ENCODE results near the gene CTIF. TPM values are rescaled to one million over a fixed set of nuclear protein-coding genes. Genes with fewer than 3 reads are reported as not detected.

CTIF gene
- total RNA-seq, 1 experiment from 2014 or later = 26.5 TPM

- intact Hi-C loops (cut with micrococcal nuclease; ENCODE audit: unreplicated experiment) (no loop called here), in situ Hi-C loops (cut with HindIII; ENCODE audit: low pct_unique_long_range_greater_than_20kb, low sequenced_read_pairs) (no loop called here)
- no peak overlapping the region for H3K4me3 ChIP-seq (ENCODE audit: low read depth in 2 of 2, low read length in 2 of 2)
- no TSS peak for BruUV-seq (replicated peaks)
- POLR2A ChIA-PET = no interaction called here
- CTCF ChIA-PET = no interaction called here
- no peak for ATAC-seq
- no peak for DNase-seq (ENCODE audit: low read depth, low spot score)
- TF ChIP-seq SIN3A (IDR thresholded peaks at IDR 0.05; ENCODE audit: borderline replicate concordance, insufficient read depth, low read depth, low read length) (no peak), POLR2AphosphoS5 (IDR thresholded peaks at IDR 0.05; ENCODE audit: low read depth, low read length) (no peak), TCF7L2 (IDR thresholded peaks at IDR 0.05; ENCODE audit: low read depth, low read length) (no peak), CTCF (IDR thresholded peaks at IDR 0.05) (no peak), REST (IDR thresholded peaks at IDR 0.05; ENCODE audit: insufficient read depth in 1 of 2, low read depth in 2 of 2, low read length in 1 of 2) (no peak)
- H3K27ac ChIP-seq (ENCODE audit: low read length) = no peak overlapping the region
- H3K4me1 ChIP-seq (ENCODE audit: control insufficient read depth, insufficient read depth, low read length) = no peaks in the 10 kb centered on the region
- H3K36me3 ChIP-seq (ENCODE audit: control insufficient read depth, insufficient read depth, low read length) = no peaks in the 10 kb centered on the region
- no peaks in the 10 kb centered on the region for H3K27me3 ChIP-seq (ENCODE audit: control insufficient read depth, insufficient read depth, low read length)
- no peaks in the 10 kb centered on the region for H3K9me3 ChIP-seq (ENCODE audit: control insufficient read depth, insufficient read depth, low read depth, low read length)
Observed at GRCh38 chr18:48577478-48578190, 38.8 kb downstream of the CTIF start.

GRCh38 chr18:48578289-48578688 lies 39.5 kb downstream of the CTIF start:
- H3K9me3 ChIP-seq (ENCODE audit: control insufficient read depth, insufficient read depth, low read depth, low read length) = no peaks in the 10 kb centered on the region
- no peaks in the 10 kb centered on the region for H3K27me3 ChIP-seq (ENCODE audit: control insufficient read depth, insufficient read depth, low read length)
- no peaks in the 10 kb centered on the region for H3K36me3 ChIP-seq (ENCODE audit: control insufficient read depth, insufficient read depth, low read length)
- H3K4me3 ChIP-seq (ENCODE audit: low read depth in 2 of 2, low read length in 2 of 2) = no peak overlapping the region
- DNase-seq (ENCODE audit: low read depth, low spot score) = no peak
- BruUV-seq (replicated peaks) = no TSS peak
- no peaks in the 10 kb centered on the region for H3K4me1 ChIP-seq (ENCODE audit: control insufficient read depth, insufficient read depth, low read length)
- H3K27ac ChIP-seq (ENCODE audit: low read length) = no peak overlapping the region
- in situ Hi-C loops (cut with HindIII; ENCODE audit: low pct_unique_long_range_greater_than_20kb, low sequenced_read_pairs) = no loop called here
- no peak for ATAC-seq
- CTCF ChIA-PET = no interaction called here
- intact Hi-C loops (cut with micrococcal nuclease; ENCODE audit: unreplicated experiment) = no loop called here
- TF ChIP-seq POLR2AphosphoS5 (IDR thresholded peaks at IDR 0.05; ENCODE audit: low read depth, low read length) = no peak
- TF ChIP-seq TCF7L2 (IDR thresholded peaks at IDR 0.05; ENCODE audit: low read depth, low read length) = no peak
- POLR2A ChIA-PET = no interaction called here

GRCh38 chr18:48580066-48580465 lies 41.2 kb downstream of the CTIF start:
- no peaks in the 10 kb centered on the region for H3K4me1 ChIP-seq (ENCODE audit: control insufficient read depth, insufficient read depth, low read length)
- no peak for DNase-seq (ENCODE audit: low read depth, low spot score)
- TF ChIP-seq POLR2AphosphoS5 (IDR thresholded peaks at IDR 0.05; ENCODE audit: low read depth, low read length) (no peak), TCF7L2 (IDR thresholded peaks at IDR 0.05; ENCODE audit: low read depth, low read length) (no peak), REST (IDR thresholded peaks at IDR 0.05; ENCODE audit: insufficient read depth in 1 of 2, low read depth in 2 of 2, low read length in 1 of 2) (no peak)
- H3K4me3 ChIP-seq (ENCODE audit: low read depth in 2 of 2, low read length in 2 of 2) = no peak overlapping the region
- no peaks in the 10 kb centered on the region for H3K36me3 ChIP-seq (ENCODE audit: control insufficient read depth, insufficient read depth, low read length)
- no peaks in the 10 kb centered on the region for H3K27me3 ChIP-seq (ENCODE audit: control insufficient read depth, insufficient read depth, low read length)
- no TSS peak for BruUV-seq (replicated peaks)
- CTCF ChIA-PET = no interaction called here
- H3K27ac ChIP-seq (ENCODE audit: low read length) = no peak overlapping the region
- H3K9me3 ChIP-seq (ENCODE audit: control insufficient read depth, insufficient read depth, low read depth, low read length) = no peaks in the 10 kb centered on the region
- in situ Hi-C loops (cut with HindIII; ENCODE audit: low pct_unique_long_range_greater_than_20kb, low sequenced_read_pairs) = no loop called here
- ATAC-seq = no peak
- intact Hi-C loops (cut with micrococcal nuclease; ENCODE audit: unreplicated experiment) = no loop called here
- POLR2A ChIA-PET = no interaction called here
